ENCODE results near the gene EBF3. TPM values are rescaled to one million over a fixed set of nuclear protein-coding genes. Genes with fewer than 3 reads are reported as not detected.
"Not testable (repeated sequence)": the region's sequence is repeated elsewhere in the genome, so short reads cannot be mapped to it uniquely, and the experiment has no call there.

EBF3 gene
- total and polyA plus RNA-seq, 4 experiments from 2014 or later, result not detected

DNA sequence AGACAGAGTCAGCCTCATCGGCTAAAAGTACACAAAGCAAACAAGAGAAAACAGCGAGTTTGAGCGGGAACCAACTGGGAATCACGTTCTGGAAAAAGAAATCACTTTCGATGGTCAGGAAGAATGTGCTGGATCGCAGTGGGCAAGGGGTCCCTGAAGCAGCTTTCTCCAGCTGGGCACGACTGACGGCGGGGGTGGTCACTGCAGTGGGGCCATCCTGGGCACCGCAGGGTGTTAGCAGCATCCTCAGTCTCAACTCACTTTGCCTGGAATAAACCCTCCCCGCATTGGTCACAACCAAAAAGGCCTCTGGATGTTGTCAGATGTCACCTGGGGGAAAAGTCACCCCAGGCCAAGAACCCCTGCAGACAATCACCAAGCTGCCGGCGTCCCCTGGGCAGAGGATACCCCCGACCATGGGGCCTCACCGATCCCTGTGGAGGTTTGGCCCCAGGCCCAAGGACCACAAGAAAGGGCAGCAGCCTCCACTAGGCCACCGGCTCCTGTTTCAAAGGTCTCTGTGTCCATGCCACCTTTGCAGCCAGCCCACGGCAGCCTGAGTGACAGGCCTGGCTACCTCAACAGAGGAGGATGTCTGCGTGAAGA is 42.9 kb downstream of the EBF3 start:
- no peaks in the 10 kb centered on the region for H3K9me3 ChIP-seq (ENCODE audit: control insufficient read depth in 1 of 2, low read length in 2 of 2)
- intact Hi-C loops (cut with micrococcal nuclease), result no loop called here
- H3K4me3 ChIP-seq (ENCODE audit: low read length in 2 of 2), result no peak overlapping the region
- no peaks in the 10 kb centered on the region for H3K27me3 ChIP-seq (ENCODE audit: insufficient read depth, low read length)
- Mint-ChIP-seq H3K9me3 (peaks cover 0 to 2% (median 0%) of the 10 kb centered on the region in 8 donors), H3K27ac (no peak overlapping the region), H3K4me3 (no peak overlapping the region), H3K36me3 (no peaks in the 10 kb centered on the region), H3K27me3 (peaks cover 0 to 2% of the 10 kb centered on the region in 2 donors), H3K4me1 (no peaks in the 10 kb centered on the region)
- ChIA-PET POLR2A (ENCODE audit: partially characterized antibody) (no interaction called here), CTCF (ENCODE audit: partially characterized antibody) (no interaction called here)
- no peak for DNase-seq
- no peaks in the 10 kb centered on the region for H3K36me3 ChIP-seq (ENCODE audit: insufficient read depth, low read length)
- no peaks in the 10 kb centered on the region for H3K4me1 ChIP-seq (ENCODE audit: insufficient read depth, low read length)
- H3K27ac ChIP-seq (ENCODE audit: low read depth, low read length), result no peak overlapping the region

DNA sequence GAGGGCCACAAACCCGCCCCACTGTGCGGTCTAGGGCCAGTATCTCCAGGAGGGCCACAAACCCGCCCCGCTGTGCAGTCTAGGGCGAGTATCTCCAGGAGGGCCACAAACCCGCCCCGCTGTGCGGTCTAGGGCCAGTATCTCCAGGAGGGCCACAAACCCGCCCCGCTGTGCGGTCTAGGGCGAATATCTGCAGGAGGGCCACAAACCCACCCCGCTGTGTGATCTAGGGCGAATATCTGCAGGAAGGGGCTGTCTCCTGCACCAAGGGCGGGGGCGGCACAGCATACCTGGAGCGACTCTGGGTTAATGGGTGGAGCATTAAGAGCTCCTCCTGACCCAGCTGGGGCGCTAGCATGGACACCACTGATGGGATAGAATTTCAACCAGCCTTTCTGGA is 43.9 kb downstream of the EBF3 start:
- H3K36me3 Mint-ChIP-seq; DNase-seq; CTCF ChIA-PET (ENCODE audit: partially characterized antibody); H3K4me1 Mint-ChIP-seq; H3K4me3 ChIP-seq (ENCODE audit: low read length in 2 of 2); H3K4me3 Mint-ChIP-seq; H3K36me3 ChIP-seq (ENCODE audit: insufficient read depth, low read length); H3K9me3 Mint-ChIP-seq; H3K27ac Mint-ChIP-seq; H3K9me3 ChIP-seq (ENCODE audit: control insufficient read depth in 1 of 2, low read length in 2 of 2); POLR2A ChIA-PET (ENCODE audit: partially characterized antibody); H3K27ac ChIP-seq (ENCODE audit: low read depth, low read length); H3K27me3 Mint-ChIP-seq; H3K4me1 ChIP-seq (ENCODE audit: insufficient read depth, low read length); intact Hi-C loops (cut with micrococcal nuclease); H3K27me3 ChIP-seq (ENCODE audit: insufficient read depth, low read length): not testable (repeated sequence)

DNA sequence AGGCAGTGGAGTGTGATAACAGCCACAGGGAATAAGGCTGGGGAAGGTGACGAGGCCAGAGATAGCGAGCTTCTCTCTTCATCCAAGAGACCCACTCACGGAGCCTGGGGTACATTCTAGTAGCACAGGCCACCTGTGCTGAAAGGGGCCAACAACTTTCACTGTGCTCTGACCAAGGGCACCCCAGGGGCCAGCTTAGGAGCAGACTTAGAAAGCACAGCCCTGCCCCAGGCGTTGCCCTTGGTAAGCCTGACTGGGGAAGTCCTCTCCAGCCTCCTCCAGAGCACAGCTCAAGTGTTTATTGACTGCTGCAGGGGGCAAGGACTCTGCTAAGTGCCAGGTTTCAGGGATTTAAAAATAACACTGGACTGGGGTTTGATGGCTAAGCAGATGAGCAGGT is 44.7 kb downstream of the EBF3 start:
- intact Hi-C loops (cut with micrococcal nuclease), result no loop called here
- Mint-ChIP-seq H3K27ac (no peak overlapping the region), H3K36me3 (no peaks in the 10 kb centered on the region), H3K4me1 (no peaks in the 10 kb centered on the region), H3K9me3 (peaks cover 0 to 2% (median 0%) of the 10 kb centered on the region in 8 donors), H3K27me3 (no peaks in the 10 kb centered on the region), H3K4me3 (no peak overlapping the region)
- no peaks in the 10 kb centered on the region for H3K27me3 ChIP-seq (ENCODE audit: insufficient read depth, low read length)
- no peak for DNase-seq
- H3K4me1 ChIP-seq (ENCODE audit: insufficient read depth, low read length), result no peaks in the 10 kb centered on the region
- no peaks in the 10 kb centered on the region for H3K9me3 ChIP-seq (ENCODE audit: control insufficient read depth in 1 of 2, low read length in 2 of 2)
- no peak overlapping the region for H3K27ac ChIP-seq (ENCODE audit: low read depth, low read length)
- no peak overlapping the region for H3K4me3 ChIP-seq (ENCODE audit: low read length in 2 of 2)
- ChIA-PET POLR2A (ENCODE audit: partially characterized antibody) (no interaction called here), CTCF (ENCODE audit: partially characterized antibody) (no interaction called here)
- H3K36me3 ChIP-seq (ENCODE audit: insufficient read depth, low read length), result no peaks in the 10 kb centered on the region

DNA sequence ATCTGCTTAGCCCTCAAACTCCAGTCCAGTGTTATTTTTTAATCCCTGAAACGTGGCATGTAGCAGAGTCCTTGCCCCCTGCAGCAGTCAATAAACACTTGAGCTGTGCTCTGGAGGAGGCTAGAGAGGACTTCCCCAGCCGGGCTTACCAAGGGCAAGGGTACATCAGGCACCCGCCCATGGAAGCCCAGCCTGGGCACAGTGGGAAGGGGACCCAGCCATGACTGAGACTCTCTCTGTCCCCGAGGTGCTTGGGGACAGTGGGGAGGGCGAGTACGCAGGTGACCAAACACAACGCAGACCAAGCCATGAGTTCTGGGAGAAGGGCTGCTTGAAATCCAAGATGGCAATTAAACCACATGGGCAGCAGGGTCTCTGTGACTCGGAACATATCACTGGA is 45.2 kb downstream of the EBF3 start:
- Mint-ChIP-seq H3K4me3 (no peak overlapping the region), H3K27me3 (no peaks in the 10 kb centered on the region), H3K9me3 (peaks cover 0 to 2% (median 0%) of the 10 kb centered on the region in 8 donors), H3K4me1 (no peaks in the 10 kb centered on the region), H3K36me3 (no peaks in the 10 kb centered on the region), H3K27ac (no peak overlapping the region)
- POLR2A ChIA-PET (ENCODE audit: partially characterized antibody), result no interaction called here
- no peaks in the 10 kb centered on the region for H3K9me3 ChIP-seq (ENCODE audit: control insufficient read depth in 1 of 2, low read length in 2 of 2)
- no peaks in the 10 kb centered on the region for H3K27me3 ChIP-seq (ENCODE audit: insufficient read depth, low read length)
- H3K27ac ChIP-seq (ENCODE audit: low read depth, low read length), result no peak overlapping the region
- intact Hi-C loops (cut with micrococcal nuclease), result no loop called here
- CTCF ChIA-PET (ENCODE audit: partially characterized antibody), result no interaction called here
- H3K4me3 ChIP-seq (ENCODE audit: low read length in 2 of 2), result no peak overlapping the region
- DNase-seq, result no peak
- H3K4me1 ChIP-seq (ENCODE audit: insufficient read depth, low read length), result no peaks in the 10 kb centered on the region
- H3K36me3 ChIP-seq (ENCODE audit: insufficient read depth, low read length), result no peaks in the 10 kb centered on the region

- no peaks in the 10 kb centered on the region for H3K4me1 Mint-ChIP-seq
- H3K36me3 Mint-ChIP-seq, result no peaks in the 10 kb centered on the region
- no peak overlapping the region for H3K27ac Mint-ChIP-seq
- Histone ChIP-seq H3K36me3 (ENCODE audit: insufficient read depth, low read length) (no peaks in the 10 kb centered on the region), H3K9me3 (ENCODE audit: control insufficient read depth in 1 of 2, low read length in 2 of 2) (no peaks in the 10 kb centered on the region), H3K4me3 (ENCODE audit: low read length in 2 of 2) (no peak overlapping the region), H3K4me1 (ENCODE audit: insufficient read depth, low read length) (no peaks in the 10 kb centered on the region), H3K27me3 (ENCODE audit: insufficient read depth, low read length) (no peaks in the 10 kb centered on the region), H3K27ac (ENCODE audit: low read depth, low read length) (no peak overlapping the region)
- no peak for DNase-seq
- H3K9me3 Mint-ChIP-seq, result peaks cover 0 to under 1% (median 0%) of the 10 kb centered on the region in 8 donors
- ChIA-PET POLR2A (ENCODE audit: partially characterized antibody) (no interaction called here), CTCF (ENCODE audit: partially characterized antibody) (no interaction called here)
- H3K4me3 Mint-ChIP-seq, result no peak overlapping the region
- no peaks in the 10 kb centered on the region for H3K27me3 Mint-ChIP-seq
- intact Hi-C loops (cut with micrococcal nuclease), result no loop called here
Observed at GRCh38 chr10:129918401-129918800, 45.7 kb downstream of the EBF3 start.

- H3K4me3 ChIP-seq (ENCODE audit: low read length in 2 of 2), result no peak overlapping the region
- H3K9me3 ChIP-seq (ENCODE audit: control insufficient read depth in 1 of 2, low read length in 2 of 2), result no peaks in the 10 kb centered on the region
- CTCF ChIA-PET (ENCODE audit: partially characterized antibody), result no interaction called here
- H3K4me1 ChIP-seq (ENCODE audit: insufficient read depth, low read length), result no peaks in the 10 kb centered on the region
- H3K27me3 ChIP-seq (ENCODE audit: insufficient read depth, low read length), result no peaks in the 10 kb centered on the region
- POLR2A ChIA-PET (ENCODE audit: partially characterized antibody), result interaction anchor here (0.7 kb wide), 1 partner anchor 44 kb away, joined by 4 read pairs; no protein-coding TSS in a partner anchor
- no peak for DNase-seq
- H3K36me3 ChIP-seq (ENCODE audit: insufficient read depth, low read length), result no peaks in the 10 kb centered on the region
- H3K27ac ChIP-seq (ENCODE audit: low read depth, low read length), result no peak overlapping the region
- Mint-ChIP-seq H3K36me3 (no peaks in the 10 kb centered on the region), H3K27ac (no peak overlapping the region), H3K9me3 (no peaks in the 10 kb centered on the region), H3K4me1 (no peaks in the 10 kb centered on the region), H3K27me3 (no peaks in the 10 kb centered on the region), H3K4me3 (no peak overlapping the region)
- intact Hi-C loops (cut with micrococcal nuclease), result no loop called here
Observed at GRCh38 chr10:129917936-129918335, 46.1 kb downstream of the EBF3 start.

DNA sequence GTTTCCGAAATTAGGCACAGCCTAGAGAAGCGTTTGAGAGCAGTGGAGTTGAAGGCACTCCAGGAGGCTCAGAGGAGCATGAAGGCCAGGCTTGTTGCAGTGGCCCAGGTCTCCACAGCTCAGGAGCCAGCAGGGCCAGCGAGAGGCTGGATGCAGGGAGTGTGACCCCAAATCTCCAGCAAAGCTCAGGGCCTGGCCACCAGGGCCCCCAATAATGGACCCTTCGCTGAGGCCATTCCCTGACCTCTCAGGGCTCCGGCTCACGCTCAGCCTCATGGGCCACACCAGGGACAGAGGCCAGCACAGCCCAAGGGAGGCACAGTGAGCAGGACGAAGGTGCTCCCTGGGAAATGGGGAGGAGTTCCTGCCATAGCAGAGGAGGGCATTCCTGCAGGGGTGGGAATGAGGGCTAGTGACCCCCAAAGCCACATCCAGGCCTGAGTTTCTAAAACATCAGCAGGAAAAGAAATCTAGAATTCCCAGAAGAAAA is 47.5 kb downstream of the EBF3 start:
- POLR2A ChIA-PET (ENCODE audit: partially characterized antibody), result no interaction called here
- Mint-ChIP-seq H3K36me3 (no peaks in the 10 kb centered on the region), H3K27ac (no peak overlapping the region), H3K27me3 (no peaks in the 10 kb centered on the region), H3K9me3 (no peaks in the 10 kb centered on the region), H3K4me3 (no peak overlapping the region), H3K4me1 (no peaks in the 10 kb centered on the region)
- Histone ChIP-seq H3K4me3 (ENCODE audit: low read length in 2 of 2) (no peak overlapping the region), H3K9me3 (ENCODE audit: control insufficient read depth in 1 of 2, low read length in 2 of 2) (no peaks in the 10 kb centered on the region), H3K4me1 (ENCODE audit: insufficient read depth, low read length) (no peaks in the 10 kb centered on the region), H3K36me3 (ENCODE audit: insufficient read depth, low read length) (no peaks in the 10 kb centered on the region), H3K27ac (ENCODE audit: low read depth, low read length) (no peak overlapping the region), H3K27me3 (ENCODE audit: insufficient read depth, low read length) (no peaks in the 10 kb centered on the region)
- no peak for DNase-seq
- CTCF ChIA-PET (ENCODE audit: partially characterized antibody), result no interaction called here
- intact Hi-C loops (cut with micrococcal nuclease), result no loop called here
